Measurements from ENCODE around the gene MAP2K5.

The MAP2K5 gene

DNA sequence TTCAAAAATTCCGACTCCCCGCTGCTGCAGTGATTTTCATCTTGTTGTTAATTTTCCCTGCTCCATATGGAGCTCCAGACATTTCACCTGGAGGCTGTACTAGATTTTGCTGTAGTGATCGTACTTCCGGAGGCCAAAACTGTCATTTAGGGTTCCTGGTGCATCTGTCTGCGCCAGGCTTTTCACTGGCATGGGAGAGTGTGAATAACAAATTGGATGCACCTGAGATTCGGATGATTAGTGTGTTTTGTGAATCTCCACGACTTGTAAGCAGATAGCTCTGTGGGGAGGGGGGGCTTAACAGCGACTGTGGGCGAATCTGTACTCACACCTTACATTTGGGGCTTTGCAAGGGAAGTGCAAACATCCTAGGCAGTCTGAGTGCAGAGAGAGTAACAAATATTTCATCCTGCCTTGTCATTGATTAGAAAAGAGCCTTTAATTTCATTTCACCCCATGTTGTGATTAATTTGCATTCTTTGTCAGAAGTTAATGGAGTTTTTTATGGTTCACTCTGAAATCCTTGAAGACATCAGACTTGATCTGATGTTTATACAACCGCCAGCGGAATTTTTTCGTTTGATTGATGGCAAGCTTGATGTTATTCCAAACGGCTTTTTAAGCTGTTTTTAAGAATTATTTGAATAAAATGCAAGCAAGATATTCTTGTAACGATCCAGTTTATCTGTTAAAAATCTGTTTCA is 190.3 kb downstream of the MAP2K5 start:
- TF ChIP-seq, protein P1, sequence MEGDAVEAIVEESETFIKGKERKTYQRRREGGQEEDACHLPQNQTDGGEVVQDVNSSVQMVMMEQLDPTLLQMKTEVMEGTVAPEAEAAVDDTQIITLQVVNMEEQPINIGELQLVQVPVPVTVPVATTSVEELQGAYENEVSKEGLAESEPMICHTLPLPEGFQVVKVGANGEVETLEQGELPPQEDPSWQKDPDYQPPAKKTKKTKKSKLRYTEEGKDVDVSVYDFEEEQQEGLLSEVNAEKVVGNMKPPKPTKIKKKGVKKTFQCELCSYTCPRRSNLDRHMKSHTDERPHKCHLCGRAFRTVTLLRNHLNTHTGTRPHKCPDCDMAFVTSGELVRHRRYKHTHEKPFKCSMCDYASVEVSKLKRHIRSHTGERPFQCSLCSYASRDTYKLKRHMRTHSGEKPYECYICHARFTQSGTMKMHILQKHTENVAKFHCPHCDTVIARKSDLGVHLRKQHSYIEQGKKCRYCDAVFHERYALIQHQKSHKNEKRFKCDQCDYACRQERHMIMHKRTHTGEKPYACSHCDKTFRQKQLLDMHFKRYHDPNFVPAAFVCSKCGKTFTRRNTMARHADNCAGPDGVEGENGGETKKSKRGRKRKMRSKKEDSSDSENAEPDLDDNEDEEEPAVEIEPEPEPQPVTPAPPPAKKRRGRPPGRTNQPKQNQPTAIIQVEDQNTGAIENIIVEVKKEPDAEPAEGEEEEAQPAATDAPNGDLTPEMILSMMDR (IDR thresholded peaks at IDR 0.05; ENCODE audit: insufficient read depth, low read length, missing control alignments) = no peak
- CTCF ChIA-PET = no interaction called here
- no peak for DNase-seq (ENCODE audit: low read depth, low spot score)
- no peak overlapping the region for H3K4me3 ChIP-seq (ENCODE audit: low read depth, low read length)
- POLR2A ChIA-PET = no interaction called here

DNA sequence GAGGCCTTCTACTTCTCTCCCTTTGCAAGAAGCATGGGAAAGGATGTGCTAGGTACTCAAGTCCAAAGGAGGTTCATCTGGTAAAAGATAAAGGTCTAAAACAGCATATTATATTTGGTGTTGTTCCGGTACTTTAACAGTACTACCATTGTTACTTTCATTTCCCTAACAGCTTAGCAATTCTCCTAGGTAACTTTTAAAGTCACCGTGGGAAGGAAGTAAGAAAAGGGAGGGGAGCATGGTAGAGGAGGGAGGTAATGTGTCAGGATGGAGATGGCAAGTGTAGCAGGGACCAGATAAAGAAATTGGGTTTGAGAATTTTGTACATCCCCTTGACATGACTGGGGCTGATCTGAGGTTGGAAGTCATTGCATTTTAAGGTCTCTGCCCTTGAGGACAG is 193.4 kb downstream of the MAP2K5 start:
- DNase-seq (ENCODE audit: low read depth, low spot score) = no peak
- TF ChIP-seq, protein P1 (IDR thresholded peaks at IDR 0.05; ENCODE audit: insufficient read depth, low read length, missing control alignments) = no peak
- ChIA-PET CTCF (no interaction called here), POLR2A (no interaction called here)
- no peak overlapping the region for H3K4me3 ChIP-seq (ENCODE audit: low read depth, low read length)

DNA sequence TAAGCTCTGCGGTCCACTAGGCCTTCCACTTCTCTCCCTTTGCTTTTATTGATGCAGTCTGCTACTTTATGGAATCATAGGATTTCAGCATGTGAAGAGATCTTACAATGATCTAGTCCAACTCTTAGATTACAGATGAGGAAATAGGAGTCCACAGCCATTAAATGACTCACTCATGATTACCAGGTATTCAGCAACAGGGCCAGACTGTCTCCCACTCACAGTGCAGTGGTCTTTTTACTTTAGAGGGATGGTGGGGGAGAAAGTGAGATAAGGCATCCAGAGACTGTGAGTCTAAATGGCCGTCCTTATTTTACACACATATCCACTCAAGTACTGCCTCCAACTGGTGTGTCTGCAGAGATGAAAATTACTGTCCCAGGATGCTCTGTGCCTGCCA is 194.3 kb downstream of the MAP2K5 start:
- CTCF ChIA-PET = interaction anchor here (0.6 kb wide), 1 partner anchor 58 kb away, joined by 3 read pairs; no protein-coding TSS in a partner anchor
- no peak for DNase-seq (ENCODE audit: low read depth, low spot score)
- TF ChIP-seq, protein P1 (IDR thresholded peaks at IDR 0.05; ENCODE audit: insufficient read depth, low read length, missing control alignments) = no peak
- no peak overlapping the region for H3K4me3 ChIP-seq (ENCODE audit: low read depth, low read length)
- POLR2A ChIA-PET = no interaction called here

DNA sequence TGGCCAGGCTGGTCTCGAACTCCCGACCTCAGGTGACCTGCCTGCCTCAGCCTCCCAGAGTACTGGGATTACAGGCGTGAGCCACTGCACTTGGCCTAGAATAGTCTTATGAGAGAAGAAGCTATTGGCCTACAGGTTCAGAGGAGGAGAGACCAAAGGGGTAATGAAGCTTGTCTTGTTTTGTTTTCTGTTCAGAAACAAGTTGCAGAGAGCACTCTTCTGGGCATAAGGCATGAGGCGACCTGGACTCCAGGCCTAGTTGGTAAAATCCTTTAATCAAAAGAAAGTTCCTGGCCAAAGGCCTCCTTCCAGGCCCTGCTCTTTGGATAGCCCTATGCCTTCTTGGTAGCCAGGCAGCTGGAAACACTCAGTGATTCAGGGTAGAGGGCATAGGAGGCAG is 195.6 kb downstream of the MAP2K5 start:
- TF ChIP-seq, protein P1 (IDR thresholded peaks at IDR 0.05; ENCODE audit: insufficient read depth, low read length, missing control alignments) = no peak
- DNase-seq (ENCODE audit: low read depth, low spot score) = no peak
- ChIA-PET POLR2A (no interaction called here), CTCF (no interaction called here)
- no peak overlapping the region for H3K4me3 ChIP-seq (ENCODE audit: low read depth, low read length)

DNA sequence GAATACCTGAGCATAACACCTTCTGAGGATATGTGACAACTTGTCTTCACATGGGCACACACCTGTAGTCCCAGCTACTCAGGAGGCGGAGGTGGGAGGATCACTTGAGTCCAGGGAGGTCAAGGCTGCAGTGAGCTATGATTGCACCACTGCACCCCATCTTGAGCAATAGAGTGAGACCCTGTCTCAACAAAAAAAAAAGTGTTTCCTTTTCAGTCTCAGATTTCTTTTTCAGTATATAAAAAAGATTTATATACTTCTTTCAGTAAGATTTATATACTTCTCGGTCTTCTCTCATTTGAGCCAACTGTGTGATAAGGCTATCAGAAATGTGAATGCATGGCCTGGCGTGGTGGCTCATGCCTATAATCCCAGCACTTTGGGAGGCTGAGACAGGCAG is 197.9 kb downstream of the MAP2K5 start:
- ChIA-PET CTCF (no interaction called here), POLR2A (no interaction called here)
- no peak for DNase-seq (ENCODE audit: low read depth, low spot score)
- no peak overlapping the region for H3K4me3 ChIP-seq (ENCODE audit: low read depth, low read length)
- TF ChIP-seq, protein P1 (IDR thresholded peaks at IDR 0.05; ENCODE audit: insufficient read depth, low read length, missing control alignments) = no peak

DNA sequence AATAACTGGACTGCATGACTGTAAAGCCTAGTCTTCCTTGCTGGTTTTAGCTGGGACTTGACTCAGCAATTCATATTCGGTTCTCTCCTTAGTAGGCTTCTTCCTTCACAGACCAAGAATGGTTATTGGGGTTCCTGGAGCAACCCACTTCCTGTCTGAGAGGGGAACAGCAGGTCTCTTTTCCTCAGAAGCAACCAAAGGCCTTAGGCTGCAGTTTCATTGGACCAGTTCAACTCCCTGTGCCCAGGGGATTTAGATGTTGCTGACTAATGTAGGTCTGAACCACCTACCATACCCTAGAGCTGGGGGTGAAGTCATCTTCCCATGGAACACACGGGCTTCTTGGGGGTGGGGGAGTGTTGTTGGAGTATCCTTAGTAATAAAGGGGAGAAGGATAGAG is 198.8 kb downstream of the MAP2K5 start:
- DNase-seq (ENCODE audit: low read depth, low spot score) = no peak
- TF ChIP-seq, protein P1 (IDR thresholded peaks at IDR 0.05; ENCODE audit: insufficient read depth, low read length, missing control alignments) = no peak
- CTCF ChIA-PET = no interaction called here
- H3K4me3 ChIP-seq (ENCODE audit: low read depth, low read length) = no peak overlapping the region
- POLR2A ChIA-PET = no interaction called here

Data from AG04449 (cell line).